HepG2 (cell line): ENCODE measurements around the gene TNRC18. TPM values are rescaled to one million over a fixed set of nuclear protein-coding genes. Genes with fewer than 3 reads are reported as not detected.

Source experiments
- ATF5 ChIP-seq: sonication (generic); formaldehyde crosslinking; IDR thresholded peaks from 2 replicates; pipeline ENCODE4 v1.4.0; 2020; ENCODE audit warnings: mild to moderate bottlenecking, low read depth, missing genetic modification reagents
- HMGXB4 ChIP-seq, 2 experiments: sonication (generic) in 1 of 2; formaldehyde crosslinking in 1 of 2; IDR thresholded peaks; 2 replicates each; pipeline versions ENCODE4 v1.4.0 to v1.6.1; 2018 to 2020; ENCODE audit warnings: missing genetic modification reagents in 2 of 2, borderline replicate concordance in 1 of 2, low read depth in 1 of 2, mild to moderate bottlenecking in 1 of 2, missing biosample characterization in 1 of 2
- MEIS1 ChIP-seq: sonication (generic); formaldehyde crosslinking; IDR thresholded peaks from 2 replicates; pipeline ENCODE4 v1.9.0; 2021; ENCODE audit warnings: mild to moderate bottlenecking, missing genetic modification reagents, moderate library complexity, borderline replicate concordance
- MLXIP ChIP-seq: sonication (generic); formaldehyde crosslinking; IDR thresholded peaks from 2 replicates; pipeline ENCODE4 v1.9.0; 2021; ENCODE audit warnings: missing genetic modification reagents, borderline replicate concordance
- NFYB ChIP-seq: sonication (generic); formaldehyde crosslinking; IDR thresholded peaks from 2 replicates; pipeline ENCODE4 v1.4.0; 2020; ENCODE audit warnings: missing genetic modification reagents
- REXO4 ChIP-seq: sonication (generic); formaldehyde crosslinking; IDR thresholded peaks from 2 replicates; pipeline ENCODE4 v1.8.0; 2022; ENCODE audit warnings: missing genetic modification reagents, mild to moderate bottlenecking, borderline replicate concordance
- XBP1 ChIP-seq: sonication (generic); formaldehyde crosslinking; IDR thresholded peaks from 2 replicates; pipeline ENCODE4 v1.5.0; 2020; ENCODE audit warnings: missing genetic modification reagents
- ZNF674 ChIP-seq: sonication (generic); formaldehyde crosslinking; IDR thresholded peaks from 2 replicates; pipeline ENCODE4 v1.5.0; 2020; ENCODE audit warnings: low read depth, mild to moderate bottlenecking, missing genetic modification reagents
- ZNF773 ChIP-seq: sonication (generic); formaldehyde crosslinking; IDR thresholded peaks from 2 replicates; pipeline ENCODE4 v1.4.0; 2020; ENCODE audit warnings: missing genetic modification reagents, borderline replicate concordance
- ZSCAN31 ChIP-seq: sonication (generic); formaldehyde crosslinking; IDR thresholded peaks from 2 replicates; pipeline ENCODE4 v1.5.0; 2020; ENCODE audit warnings: low read depth, mild to moderate bottlenecking, missing genetic modification reagents
- polyA plus RNA-seq, 8 experiments: library from polyadenylated mRNA; depleted of rRNA in 3 of 8; stranded (reverse) in 7 of 8; unstranded in 1 of 8; fragments of >200 nt; fragmentation: Illumina TruSeq in 4 of 8; extraction: Trizol in 4 of 8; gene quantifications; 2 replicates each; pipeline versions ENCODE4 v1.2.1 to v1.2.3, GENCODE V29; 2011 to 2016; ENCODE audit warnings: low read depth in 4 of 8, missing spikeins in 1 of 8, mixed read lengths in 1 of 8; ENCODE audit not compliant: insufficient read depth in 1 of 8
- total RNA-seq, 5 experiments: library from RNA; depleted of rRNA; stranded (reverse); fragments of >200 nt; fragmentation: Illumina TruSeq; extraction: Trizol; gene quantifications; 2 replicates each; pipeline ENCODE4 v1.2.3, GENCODE V29; 2016; ENCODE audit warnings: low read depth in 1 of 5
- TF ChIP-seq, protein P1 (sequence below): sonication (generic); formaldehyde crosslinking; conservative IDR thresholded peaks from 2 replicates; pipeline ENCODE4 v1.4.0; 2020; ENCODE audit warnings: missing genetic modification reagents
- TF ChIP-seq, protein P2 (sequence below): sonication (generic); formaldehyde crosslinking; IDR thresholded peaks from 2 replicates; pipeline ENCODE4 v1.8.0; 2022; ENCODE audit warnings: missing genetic modification reagents, mild to moderate bottlenecking, borderline replicate concordance
- TF ChIP-seq, protein P3 (sequence below): sonication (generic); formaldehyde crosslinking; IDR thresholded peaks from 2 replicates; pipeline ENCODE4 v1.5.0; 2020; ENCODE audit warnings: missing genetic modification reagents, mild to moderate bottlenecking, borderline replicate concordance

The TNRC18 gene
- total and polyA plus RNA-seq, 2 of the 13 experiments (the other 11 are each of a cell fraction or from before 2014, with no cell fraction given) = 11.7 to 17.4 TPM

DNA sequence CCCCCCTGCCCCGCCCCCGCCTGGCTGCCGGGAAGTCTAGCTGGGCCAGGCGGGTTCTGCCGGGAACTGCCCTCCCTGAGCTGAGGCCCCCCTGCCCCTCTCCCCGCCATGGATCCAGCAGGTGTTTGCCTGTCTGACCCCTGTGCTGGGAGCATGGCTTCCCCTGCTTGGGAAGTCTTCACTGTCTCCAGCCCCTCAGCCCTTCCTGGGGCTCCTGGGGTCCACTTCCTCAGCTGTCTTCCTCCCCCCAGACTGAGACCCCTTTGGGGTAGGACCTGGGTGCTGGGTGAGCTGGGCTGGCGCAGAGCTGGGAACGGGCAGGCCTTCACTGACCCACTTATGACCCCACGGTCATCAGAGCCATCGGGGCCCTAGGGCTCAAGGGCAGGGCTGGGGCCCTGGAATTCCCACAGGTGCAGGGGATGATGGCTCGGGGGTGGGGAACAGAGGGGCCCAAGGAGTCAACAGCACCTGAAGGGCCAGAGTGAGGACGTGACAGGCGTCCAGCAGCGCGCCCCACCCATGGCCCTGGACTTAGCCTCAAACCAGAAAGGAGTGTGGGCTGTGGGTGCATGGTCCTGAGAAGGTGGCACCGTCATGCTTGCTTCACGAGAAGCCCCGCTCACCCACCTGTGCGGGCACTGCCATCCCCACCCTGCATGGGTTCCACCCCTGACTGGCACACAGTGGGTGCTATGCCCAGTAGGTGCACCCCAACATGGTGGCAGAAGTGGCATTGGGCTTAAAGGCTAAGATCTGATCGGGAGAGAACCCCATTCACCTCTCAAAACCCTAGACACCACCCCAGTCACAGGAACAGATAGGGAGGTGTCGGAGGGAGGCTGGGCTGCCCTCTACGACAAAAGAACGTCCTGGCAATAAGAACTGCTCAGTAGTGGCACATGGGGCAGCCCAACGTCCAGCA lies 16.2 kb upstream of the TNRC18 start (continued):
- TF ChIP-seq ZNF674 (CRISPR knock-in tag) (no peak), NFYB (CRISPR knock-in tag) (no peak), ATF5 (CRISPR knock-in tag) (no peak), ZNF773 (CRISPR knock-in tag) (no peak), MLXIP (no peak; the same call in 1 of the 2 replicates), HMGXB4 (CRISPR knock-in tag; IDR thresholded peaks at IDR 0.05; ENCODE audit: borderline replicate concordance in 1 of 2, low read depth in 1 of 2) (no peak; a peak in 1 of 4 replicates), XBP1 (CRISPR knock-in tag) (no peak), REXO4 (no peak), ZSCAN31 (CRISPR knock-in tag) (no peak), MEIS1 (CRISPR knock-in tag) (no peak)
- TF ChIP-seq, protein P1, sequence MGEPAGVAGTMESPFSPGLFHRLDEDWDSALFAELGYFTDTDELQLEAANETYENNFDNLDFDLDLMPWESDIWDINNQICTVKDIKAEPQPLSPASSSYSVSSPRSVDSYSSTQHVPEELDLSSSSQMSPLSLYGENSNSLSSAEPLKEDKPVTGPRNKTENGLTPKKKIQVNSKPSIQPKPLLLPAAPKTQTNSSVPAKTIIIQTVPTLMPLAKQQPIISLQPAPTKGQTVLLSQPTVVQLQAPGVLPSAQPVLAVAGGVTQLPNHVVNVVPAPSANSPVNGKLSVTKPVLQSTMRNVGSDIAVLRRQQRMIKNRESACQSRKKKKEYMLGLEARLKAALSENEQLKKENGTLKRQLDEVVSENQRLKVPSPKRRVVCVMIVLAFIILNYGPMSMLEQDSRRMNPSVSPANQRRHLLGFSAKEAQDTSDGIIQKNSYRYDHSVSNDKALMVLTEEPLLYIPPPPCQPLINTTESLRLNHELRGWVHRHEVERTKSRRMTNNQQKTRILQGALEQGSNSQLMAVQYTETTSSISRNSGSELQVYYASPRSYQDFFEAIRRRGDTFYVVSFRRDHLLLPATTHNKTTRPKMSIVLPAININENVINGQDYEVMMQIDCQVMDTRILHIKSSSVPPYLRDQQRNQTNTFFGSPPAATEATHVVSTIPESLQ (CRISPR knock-in tag) = no peak
- TF ChIP-seq, protein P2, sequence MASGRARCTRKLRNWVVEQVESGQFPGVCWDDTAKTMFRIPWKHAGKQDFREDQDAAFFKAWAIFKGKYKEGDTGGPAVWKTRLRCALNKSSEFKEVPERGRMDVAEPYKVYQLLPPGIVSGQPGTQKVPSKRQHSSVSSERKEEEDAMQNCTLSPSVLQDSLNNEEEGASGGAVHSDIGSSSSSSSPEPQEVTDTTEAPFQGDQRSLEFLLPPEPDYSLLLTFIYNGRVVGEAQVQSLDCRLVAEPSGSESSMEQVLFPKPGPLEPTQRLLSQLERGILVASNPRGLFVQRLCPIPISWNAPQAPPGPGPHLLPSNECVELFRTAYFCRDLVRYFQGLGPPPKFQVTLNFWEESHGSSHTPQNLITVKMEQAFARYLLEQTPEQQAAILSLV (CRISPR knock-in tag) = no peak
- TF ChIP-seq, protein P3, sequence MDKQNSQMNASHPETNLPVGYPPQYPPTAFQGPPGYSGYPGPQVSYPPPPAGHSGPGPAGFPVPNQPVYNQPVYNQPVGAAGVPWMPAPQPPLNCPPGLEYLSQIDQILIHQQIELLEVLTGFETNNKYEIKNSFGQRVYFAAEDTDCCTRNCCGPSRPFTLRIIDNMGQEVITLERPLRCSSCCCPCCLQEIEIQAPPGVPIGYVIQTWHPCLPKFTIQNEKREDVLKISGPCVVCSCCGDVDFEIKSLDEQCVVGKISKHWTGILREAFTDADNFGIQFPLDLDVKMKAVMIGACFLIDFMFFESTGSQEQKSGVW (CRISPR knock-in tag) = no peak
